GM12878 (cell line): ENCODE results near the gene ASCL4. TPM values are rescaled to one million over a fixed set of nuclear protein-coding genes. Genes with fewer than 3 reads are reported as not detected.

Source experiments
- CBX5 ChIP-seq: sonication (generic); IDR thresholded peaks from 2 replicates; pipeline ENCODE4 v1.6.1; 2016; ENCODE audit warnings: low read depth, moderate library complexity, mild to moderate bottlenecking, inconsistent platforms
- EP300 ChIP-seq, 2 experiments: fragments of 150-350 bp in 1 of 2; IDR thresholded peaks; 2 replicates each; pipeline ENCODE4 v1.6.1; 2011 to 2012; ENCODE audit warnings: low read depth in 2 of 2, low read length in 2 of 2, borderline replicate concordance in 1 of 2, improper control_type of control experiment in 1 of 2, inconsistent platforms in 1 of 2; ENCODE audit not compliant: control insufficient read depth in 1 of 2
- GABPA ChIP-seq: IDR thresholded peaks from 2 replicates; pipeline ENCODE4 v1.6.1; 2014; ENCODE audit warnings: antibody characterized with exemption, low read depth, mild to moderate bottlenecking, inconsistent platforms
- LARP7 ChIP-seq: fragments of 450-650 bp; IDR thresholded peaks from 2 replicates; pipeline ENCODE4 v1.6.1; 2017; ENCODE audit warnings: mild to moderate bottlenecking
- POU2F2 ChIP-seq: IDR thresholded peaks from 3 replicates; pipeline ENCODE4 v1.6.1; 2011; ENCODE audit warnings: low read depth, mild to moderate bottlenecking, low read length, borderline replicate concordance
- RAD51 ChIP-seq: fragments of 450-650 bp; IDR thresholded peaks from 2 replicates; pipeline ENCODE4 v1.6.1; 2016; ENCODE audit warnings: moderate library complexity, mild to moderate bottlenecking, inconsistent platforms
- ZNF592 ChIP-seq: fragments of 450-650 bp; IDR thresholded peaks from 2 replicates; pipeline ENCODE4 v1.6.1; 2017; ENCODE audit warnings: mild to moderate bottlenecking, moderate library complexity
- polyA plus RNA-seq, 11 experiments: library from polyadenylated mRNA; depleted of rRNA in 4 of 11; unstranded in 6 of 11; stranded (reverse) in 5 of 11; fragments of >200 nt; fragmentation: Nextera tagmentation in 4 of 11; fragmentation: Illumina TruSeq in 1 of 11; extraction: Ambion mirVana in 4 of 11; extraction: Trizol in 1 of 11; gene quantifications; 1 replicate in 1 of 11; 2 replicates in 10 of 11; pipeline versions ENCODE4 v1.2.1 to v1.2.3, GENCODE V29; 2011 to 2016; ENCODE audit warnings: inconsistent platforms in 2 of 11, missing spikeins in 2 of 11, low read depth in 1 of 11
- total RNA-seq, 4 experiments: library from RNA; depleted of rRNA in 3 of 4; stranded (reverse); fragments of >200 nt in 3 of 4; fragmentation: Illumina TruSeq in 1 of 4; extraction: Trizol in 1 of 4; gene quantifications; 2 replicates each; pipeline versions ENCODE4 v1.2.1 to v1.2.3, GENCODE V29; 2013 to 2021
- TF ChIP-seq, protein P1 (sequence below): fragments of 450-650 bp; IDR thresholded peaks from 2 replicates; pipeline ENCODE4 v1.6.1; 2016; ENCODE audit warnings: mild to moderate bottlenecking
- TF ChIP-seq, protein P2 (sequence below): fragments of 450-650 bp; IDR thresholded peaks from 2 replicates; pipeline ENCODE4 v1.6.1; 2017; ENCODE audit warnings: mild to moderate bottlenecking, moderate library complexity

ASCL4 gene
- total and polyA plus RNA-seq, 10 of the 15 experiments (the other 5 are each of a cell fraction or from before 2014, with no cell fraction given) = not detected

GRCh38 chr12:107736914-107737313 is 37.6 kb upstream of the ASCL4 start (continued):
- no peak for TF ChIP-seq ZNF592
- TF ChIP-seq LARP7 = no peak
- peak in 1 of 2 experiments; percentile 25; a peak in 1 of 4 replicates for TF ChIP-seq EP300 (IDR thresholded peaks at IDR 0.05; ENCODE audit: borderline replicate concordance in 1 of 2, control insufficient read depth in 1 of 2, low read depth in 2 of 2, low read length in 2 of 2)
- no peak for TF ChIP-seq CBX5
- no peak for TF ChIP-seq POU2F2
- peak; percentile 46 for TF ChIP-seq RAD51
- TF ChIP-seq, protein P1, sequence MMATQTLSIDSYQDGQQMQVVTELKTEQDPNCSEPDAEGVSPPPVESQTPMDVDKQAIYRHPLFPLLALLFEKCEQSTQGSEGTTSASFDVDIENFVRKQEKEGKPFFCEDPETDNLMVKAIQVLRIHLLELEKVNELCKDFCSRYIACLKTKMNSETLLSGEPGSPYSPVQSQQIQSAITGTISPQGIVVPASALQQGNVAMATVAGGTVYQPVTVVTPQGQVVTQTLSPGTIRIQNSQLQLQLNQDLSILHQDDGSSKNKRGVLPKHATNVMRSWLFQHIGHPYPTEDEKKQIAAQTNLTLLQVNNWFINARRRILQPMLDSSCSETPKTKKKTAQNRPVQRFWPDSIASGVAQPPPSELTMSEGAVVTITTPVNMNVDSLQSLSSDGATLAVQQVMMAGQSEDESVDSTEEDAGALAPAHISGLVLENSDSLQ = peak; percentile 80
- TF ChIP-seq, protein P2, sequence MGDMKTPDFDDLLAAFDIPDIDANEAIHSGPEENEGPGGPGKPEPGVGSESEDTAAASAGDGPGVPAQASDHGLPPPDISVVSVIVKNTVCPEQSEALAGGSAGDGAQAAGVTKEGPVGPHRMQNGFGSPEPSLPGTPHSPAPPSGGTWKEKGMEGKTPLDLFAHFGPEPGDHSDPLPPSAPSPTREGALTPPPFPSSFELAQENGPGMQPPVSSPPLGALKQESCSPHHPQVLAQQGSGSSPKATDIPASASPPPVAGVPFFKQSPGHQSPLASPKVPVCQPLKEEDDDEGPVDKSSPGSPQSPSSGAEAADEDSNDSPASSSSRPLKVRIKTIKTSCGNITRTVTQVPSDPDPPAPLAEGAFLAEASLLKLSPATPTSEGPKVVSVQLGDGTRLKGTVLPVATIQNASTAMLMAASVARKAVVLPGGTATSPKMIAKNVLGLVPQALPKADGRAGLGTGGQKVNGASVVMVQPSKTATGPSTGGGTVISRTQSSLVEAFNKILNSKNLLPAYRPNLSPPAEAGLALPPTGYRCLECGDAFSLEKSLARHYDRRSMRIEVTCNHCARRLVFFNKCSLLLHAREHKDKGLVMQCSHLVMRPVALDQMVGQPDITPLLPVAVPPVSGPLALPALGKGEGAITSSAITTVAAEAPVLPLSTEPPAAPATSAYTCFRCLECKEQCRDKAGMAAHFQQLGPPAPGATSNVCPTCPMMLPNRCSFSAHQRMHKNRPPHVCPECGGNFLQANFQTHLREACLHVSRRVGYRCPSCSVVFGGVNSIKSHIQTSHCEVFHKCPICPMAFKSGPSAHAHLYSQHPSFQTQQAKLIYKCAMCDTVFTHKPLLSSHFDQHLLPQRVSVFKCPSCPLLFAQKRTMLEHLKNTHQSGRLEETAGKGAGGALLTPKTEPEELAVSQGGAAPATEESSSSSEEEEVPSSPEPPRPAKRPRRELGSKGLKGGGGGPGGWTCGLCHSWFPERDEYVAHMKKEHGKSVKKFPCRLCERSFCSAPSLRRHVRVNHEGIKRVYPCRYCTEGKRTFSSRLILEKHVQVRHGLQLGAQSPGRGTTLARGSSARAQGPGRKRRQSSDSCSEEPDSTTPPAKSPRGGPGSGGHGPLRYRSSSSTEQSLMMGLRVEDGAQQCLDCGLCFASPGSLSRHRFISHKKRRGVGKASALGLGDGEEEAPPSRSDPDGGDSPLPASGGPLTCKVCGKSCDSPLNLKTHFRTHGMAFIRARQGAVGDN = peak; percentile 54; the same call in 1 of the 2 replicates
- TF ChIP-seq GABPA = peak; percentile 63; the same call in 1 of the 2 replicates
